GM21619 (cell line): Measurements from ENCODE around the gene B4GALT1.
"Not testable (repeated sequence)": the region's sequence is repeated elsewhere in the genome, so short reads cannot be mapped to it uniquely, and the experiment has no call there.

Source experiments
- ATAC-seq: cut with Tn5 transposase; IDR thresholded peaks from one replicate; pipeline ENCODE4 v1.9.1; 2021; ENCODE audit not compliant: unreplicated experiment

The B4GALT1 gene

DNA sequence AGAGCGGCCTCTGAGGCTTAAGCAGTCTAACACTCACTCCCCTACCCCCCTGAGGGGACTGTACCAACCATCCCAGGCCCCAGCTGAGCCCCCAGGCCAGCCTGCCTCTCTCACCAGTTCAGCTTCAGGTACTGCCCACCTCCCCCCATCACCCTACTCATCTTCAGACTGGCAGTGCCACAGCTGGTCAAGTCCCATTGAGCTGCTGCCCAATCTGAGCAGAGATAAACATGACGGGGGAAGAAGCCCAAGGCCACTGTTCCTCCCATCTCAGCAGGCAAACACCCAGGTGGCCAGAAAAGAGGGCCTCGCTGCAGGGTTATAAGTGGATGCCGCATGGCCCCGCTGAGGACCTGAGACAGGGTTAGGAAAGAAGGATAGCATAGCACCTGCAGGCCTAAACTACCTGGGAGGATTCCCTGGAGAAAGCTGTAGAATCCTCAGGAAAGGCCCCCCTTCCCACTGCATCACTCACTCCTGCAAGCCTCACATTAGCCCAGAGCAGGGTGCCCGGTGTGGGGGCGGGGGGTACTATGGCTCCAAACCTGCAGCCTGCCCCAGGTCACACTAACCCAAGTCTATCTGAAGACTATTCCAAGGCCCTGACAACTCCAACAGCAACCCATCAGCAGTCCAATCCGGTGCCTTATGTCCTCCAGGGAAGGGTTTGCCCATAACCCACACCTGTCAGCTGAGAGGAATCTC lies 3.6 kb downstream of the B4GALT1 start:
- no peak for ATAC-seq

DNA sequence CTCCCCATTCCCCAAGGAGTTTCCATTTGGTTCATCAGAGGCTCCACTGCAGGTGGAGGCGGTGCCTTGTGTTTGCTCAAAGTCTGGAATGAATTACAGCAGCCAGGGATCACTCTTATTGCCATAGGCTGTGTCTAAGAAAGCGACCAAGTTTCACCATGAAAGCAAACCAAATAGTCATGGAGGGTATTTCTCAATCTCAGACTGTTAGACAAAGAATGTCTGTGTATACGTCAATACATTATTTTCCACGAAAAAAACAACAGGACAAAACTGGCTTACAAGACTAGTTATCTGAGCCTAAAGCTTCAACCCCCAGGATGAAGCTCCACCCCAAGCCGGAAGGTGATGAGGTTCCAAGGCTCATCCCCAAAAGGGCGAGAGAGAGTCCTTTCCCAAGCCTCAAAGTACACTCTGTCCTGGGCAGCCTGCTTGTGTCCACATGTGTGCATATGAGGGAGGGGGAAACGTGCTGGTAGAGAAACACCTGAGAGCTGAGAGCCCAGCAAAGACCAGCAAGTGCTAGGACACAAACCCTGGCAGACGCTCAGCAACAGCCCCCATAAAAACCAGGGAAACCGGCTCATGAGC lies 4.3 kb downstream of the B4GALT1 start:
- ATAC-seq: no peak

DNA sequence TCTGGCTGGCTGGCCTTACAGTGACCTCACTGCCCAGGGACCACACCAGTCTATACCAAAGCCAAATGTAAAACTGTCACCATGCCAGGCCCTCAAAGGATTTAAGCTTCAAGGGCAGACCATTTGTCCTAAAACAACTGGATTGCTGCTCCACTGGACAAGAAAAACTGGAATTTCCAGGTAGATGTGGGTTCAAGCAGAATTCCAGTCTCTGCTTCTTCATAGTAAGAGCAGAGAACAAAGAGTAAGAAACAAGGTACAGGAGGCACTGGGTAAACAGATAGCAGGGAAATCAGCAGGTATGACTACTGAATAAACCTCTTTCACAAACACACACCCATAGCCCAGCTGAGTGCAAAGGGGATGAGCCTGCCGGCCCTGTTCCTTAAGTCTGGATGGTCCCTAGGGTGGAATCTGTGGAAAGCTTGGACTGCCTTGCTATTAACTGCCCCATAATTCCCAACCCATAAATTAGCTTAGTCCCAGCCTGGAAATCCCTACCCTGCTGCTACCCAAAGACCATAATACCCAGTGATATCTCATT lies 5.5 kb downstream of the B4GALT1 start:
- no peak for ATAC-seq

DNA sequence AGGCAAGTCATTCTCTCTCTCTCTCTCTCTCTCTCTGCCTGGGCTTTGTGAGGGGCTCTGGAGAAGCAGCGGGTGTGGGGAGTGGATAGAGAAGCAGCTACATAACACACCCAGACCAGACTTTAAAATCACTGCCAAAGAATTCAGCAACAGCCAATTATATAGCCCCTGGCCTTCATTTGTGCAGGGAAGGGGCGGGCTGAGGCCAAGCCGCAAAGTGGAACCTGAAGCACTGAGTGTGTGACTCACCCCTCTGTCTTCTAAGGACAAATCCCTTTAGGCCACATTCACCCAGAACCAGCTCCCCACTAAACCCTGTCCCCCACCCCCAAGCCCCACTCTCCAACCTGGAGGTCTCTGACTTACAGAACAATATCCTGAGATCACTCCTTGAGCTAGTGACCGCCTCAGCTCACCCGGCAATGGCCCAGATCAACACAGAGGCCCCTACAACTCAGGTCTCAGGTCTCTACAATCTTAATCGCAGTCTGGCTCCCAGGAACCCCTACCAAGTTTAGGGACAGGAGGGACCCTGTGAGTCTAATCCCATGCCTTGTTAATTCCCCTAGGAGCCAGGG lies 6.0 kb downstream of the B4GALT1 start:
- no peak for ATAC-seq

DNA sequence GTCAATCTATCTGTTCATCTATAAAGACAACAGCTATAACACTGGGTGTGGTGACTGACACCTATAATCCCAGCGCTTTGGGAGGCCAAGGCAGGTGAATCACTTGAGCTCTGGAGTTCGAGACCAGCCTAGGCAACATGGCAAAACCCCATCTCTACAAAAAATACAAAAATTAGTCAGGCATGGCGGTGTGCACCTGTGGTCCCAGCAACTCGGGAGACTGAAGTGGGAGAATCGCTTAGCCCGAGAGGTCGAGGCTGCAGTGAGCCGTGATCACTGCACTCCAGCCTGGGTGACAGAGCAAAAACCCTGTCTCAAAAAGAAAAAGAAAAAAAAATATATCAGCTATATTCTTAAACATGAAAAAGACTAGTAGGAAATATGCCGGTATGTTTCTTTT lies 6.7 kb downstream of the B4GALT1 start:
- not testable (repeated sequence) for ATAC-seq

DNA sequence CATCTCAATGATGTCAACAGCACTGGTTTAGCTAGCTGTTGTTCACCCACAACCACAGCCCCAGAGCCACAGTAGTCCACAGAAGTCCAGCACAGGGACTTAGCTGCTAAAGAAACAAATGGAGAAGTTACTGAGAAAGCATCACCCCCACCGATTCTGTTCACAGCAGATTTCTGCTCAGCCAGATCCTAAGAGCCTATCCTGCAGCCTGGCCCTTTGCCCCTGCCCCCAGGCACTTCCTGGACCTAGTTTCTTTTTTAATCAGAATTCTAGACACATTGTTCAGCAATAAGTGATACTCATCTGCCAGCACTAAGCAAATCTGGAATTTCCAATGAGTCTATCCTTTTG lies 7.4 kb downstream of the B4GALT1 start:
- ATAC-seq: peak; percentile 27

DNA sequence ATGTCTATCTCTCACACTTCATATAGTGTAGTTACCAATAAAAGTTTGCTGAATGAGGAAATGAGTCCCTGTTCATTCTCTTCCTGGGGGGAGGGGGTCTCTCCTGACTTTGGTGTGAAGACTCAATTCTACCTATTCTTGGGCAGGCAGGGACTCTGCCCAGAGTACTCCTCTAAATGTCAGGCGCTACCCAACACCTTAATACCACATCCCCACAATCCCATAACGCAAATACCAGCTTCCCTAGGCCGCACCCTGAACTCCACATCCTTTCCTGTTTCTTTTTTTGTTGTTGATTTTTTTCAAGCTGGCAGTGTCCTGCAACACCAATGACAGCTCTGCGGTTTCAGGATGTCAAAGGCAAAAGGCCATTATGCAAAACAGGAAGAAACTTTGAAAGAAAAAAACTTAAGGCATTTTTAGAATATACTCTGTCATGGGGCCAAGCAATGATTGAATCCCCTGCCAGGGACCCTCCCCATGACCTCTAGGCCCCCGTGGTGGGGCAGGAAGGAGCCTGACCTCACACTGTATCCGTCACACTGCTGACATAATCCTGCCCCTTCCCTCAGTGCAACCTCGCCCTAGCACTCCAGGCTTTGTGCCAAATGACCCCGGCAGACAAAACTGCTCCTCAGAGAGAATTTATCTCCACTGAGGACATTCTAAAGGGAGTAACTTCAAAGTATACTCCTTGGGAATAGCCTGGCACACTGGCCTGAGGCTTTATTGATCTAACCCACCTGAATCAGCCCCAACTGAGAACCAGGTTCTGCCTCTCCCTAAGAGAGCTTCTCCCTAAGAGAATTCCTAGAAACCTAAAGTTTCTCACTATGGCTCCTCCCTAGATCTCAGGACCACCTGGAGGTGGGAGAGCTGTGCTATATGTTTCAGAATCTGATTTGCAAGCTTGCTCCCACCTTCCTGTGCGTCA lies 8.0 kb downstream of the B4GALT1 start:
- peak; percentile 30 for ATAC-seq

DNA sequence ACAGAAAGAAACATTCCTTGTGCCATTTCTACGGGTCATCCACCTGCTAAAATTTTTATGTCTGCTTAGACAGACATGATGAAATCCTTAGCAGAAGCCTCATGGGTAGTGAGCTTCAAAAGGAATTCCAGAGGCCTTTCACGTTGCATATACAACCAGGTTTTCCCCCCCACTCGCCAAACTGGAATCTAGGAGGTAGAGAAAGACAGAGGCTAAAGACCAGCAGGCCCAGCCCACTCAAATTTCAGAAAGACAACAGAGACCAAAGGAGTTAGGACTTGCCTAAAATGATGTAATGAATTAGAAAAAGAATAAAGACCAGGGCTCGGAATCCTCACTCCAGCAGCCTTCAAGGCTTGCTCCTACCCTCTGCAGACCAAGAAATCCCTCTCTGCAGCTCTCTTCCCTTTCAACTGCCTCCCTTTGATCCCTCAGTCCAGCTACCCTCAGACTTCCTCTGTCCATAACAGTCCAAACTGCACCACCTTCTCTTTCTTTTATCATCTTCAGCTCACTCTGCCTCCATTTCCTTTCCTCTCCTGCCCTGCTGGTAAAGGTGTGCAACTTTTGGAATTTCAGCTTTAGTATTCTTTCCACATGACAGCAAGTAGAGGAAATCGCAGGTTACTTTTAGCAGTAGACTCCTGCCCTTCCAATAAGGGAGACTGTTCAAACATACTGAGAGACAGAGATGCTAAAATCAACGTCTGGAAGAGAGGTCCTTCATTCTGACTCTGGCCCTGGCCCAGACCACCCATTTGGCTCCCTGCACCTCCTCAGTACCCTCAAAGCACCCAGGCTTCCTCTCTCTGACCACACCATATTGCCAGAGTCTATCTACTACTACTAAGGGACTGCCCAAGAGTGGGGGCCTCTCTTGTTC lies 8.9 kb downstream of the B4GALT1 start:
- ATAC-seq: peak; percentile 17

DNA sequence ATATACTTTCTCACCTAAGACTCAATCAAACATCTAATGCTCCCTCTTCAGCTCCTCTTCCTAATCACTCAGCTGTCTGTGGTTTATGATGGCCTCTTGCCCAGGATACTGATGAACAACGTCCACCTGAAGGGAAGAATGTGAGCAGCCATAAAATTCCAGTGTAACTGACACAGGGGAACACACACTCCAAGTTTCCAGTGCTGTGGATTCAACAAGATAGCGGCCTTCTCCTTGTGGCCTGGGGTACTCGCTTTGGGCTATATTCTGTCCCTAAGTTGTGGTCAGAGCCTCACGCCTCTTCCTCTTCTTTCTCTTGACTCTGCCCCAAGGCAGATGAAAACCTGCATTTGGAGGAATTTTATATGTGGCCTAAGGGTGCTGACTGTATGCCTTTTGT lies 11.7 kb downstream of the B4GALT1 start:
- ATAC-seq: no peak

DNA sequence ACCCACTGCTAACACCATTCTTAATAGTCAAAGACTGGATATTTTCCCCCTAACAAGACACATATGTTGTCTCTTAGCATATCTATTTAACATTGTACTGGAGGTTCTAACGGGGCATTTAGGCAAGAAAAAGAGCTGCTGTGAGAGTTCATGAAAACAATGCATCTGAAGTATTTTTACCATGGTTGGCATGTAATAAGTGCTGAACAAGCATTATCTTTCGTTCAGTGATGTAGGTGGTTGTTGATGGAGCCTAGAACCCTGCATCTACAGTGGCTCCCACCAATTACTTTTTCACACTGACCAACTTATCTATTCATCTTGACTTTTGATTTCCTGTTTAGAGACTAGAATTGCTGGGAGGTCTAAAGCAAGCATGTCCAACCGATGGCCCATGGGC lies 12.8 kb downstream of the B4GALT1 start:
- ATAC-seq: no peak

DNA sequence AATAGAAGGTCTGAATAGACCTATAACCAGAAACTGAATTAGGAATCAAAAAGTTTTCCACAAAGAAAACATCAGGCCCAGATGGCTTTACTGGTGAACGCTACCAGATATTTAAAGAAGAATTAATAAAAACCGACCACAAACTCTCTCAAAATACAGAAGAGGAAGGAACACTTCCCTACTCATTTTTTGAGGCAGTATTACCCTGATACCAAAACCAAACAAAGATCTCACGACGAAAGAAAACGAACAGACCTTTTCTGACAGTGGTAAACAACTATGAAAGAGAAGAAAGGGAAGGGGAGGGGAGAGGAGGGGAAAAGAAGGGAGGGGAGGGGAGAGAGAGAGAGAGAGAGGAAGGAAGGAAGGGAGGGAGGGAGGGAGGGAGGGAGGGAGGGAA lies 13.5 kb downstream of the B4GALT1 start:
- ATAC-seq: peak; percentile 39

DNA sequence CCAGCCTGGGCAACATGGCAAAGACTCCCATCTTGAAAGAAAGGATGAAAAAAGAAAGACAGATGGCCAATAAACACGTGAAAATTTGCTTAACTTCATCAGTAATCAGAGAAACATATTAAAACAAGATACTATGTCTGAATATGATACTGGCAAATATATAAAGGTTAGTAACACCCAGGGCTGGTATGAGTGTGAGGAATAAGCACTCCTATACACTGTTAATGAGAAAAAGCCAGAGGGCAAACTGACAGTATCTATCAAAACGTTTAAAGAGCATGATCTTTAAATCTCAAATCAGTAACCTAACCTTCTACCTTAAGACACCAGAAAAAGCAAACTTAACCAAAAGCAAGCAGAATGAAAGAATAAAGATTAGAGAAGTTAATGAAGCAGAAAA lies 14.1 kb downstream of the B4GALT1 start:
- no peak for ATAC-seq

DNA sequence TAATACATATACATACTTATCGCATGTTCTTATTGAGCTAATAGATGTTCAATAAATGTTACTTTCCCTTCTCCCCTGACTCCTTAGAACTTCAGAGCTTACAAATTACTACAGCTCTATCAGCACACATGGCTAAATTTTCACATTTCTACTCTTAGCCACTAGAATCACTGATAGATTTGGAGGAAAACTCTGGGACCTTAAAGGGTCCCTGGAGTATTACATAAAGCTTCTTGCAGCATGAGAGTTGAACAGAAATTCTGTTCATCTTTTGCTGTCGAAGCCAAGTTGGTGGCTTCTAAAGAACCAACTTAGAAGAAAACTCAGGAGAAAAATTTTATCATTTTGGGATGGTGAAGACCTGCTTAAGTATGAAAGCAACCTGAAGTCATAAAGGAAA lies 15.5 kb downstream of the B4GALT1 start:
- ATAC-seq: no peak

DNA sequence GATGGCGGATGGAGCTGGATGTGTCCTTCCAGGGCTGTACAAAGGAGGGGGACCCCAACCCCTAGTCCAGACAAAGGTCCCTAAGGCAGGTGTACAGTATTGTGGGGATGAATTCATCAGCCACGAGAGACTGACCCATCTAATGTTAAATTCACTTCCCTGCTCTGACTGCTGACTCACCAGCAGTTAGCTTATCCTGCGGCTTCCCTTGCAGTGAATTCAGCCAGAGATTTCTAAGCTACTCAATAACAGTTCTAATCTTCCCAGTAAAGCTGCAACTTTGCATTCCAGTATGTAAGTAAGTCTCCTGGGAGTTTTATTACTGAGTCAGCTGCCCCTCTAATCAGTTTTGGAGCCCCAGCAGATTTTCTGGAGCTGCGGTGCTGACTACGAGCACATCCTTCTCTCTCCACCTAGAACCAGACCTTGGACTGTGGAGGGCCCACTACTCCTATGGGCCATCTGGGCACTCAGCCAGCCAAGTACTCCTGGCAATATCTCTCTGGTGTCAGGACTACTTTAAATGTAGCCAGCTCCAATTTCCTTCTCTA lies 16.1 kb downstream of the B4GALT1 start:
- no peak for ATAC-seq

DNA sequence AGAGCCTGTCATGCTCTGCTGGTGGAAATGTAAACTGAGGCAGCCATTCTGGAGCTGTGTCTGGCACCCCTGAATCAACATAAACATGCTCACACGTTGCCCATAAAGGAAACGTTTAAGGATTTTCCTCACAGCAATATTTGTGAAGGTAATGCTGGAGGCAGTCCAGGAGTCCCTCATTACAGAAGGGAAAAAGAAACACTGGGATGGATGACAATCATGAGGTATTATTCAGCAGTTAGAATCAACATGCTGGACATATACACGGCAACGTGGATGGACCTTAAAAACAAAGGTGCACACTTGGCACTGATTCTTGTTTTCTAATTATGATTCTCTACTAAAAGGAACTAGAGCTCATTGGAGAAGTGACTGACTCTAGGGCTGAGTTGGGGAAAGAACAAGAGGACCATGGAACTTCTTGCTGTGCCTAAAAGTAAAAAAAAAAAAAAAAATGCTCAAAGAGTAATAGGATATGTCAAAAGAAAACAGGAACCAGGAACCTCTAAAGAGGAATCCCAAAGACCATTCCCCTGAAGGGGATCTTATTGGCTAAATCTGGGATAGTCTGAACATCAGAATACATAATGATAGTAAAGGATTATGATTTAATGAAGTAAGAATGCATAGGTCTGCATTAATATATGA lies 18.6 kb downstream of the B4GALT1 start:
- ATAC-seq: no peak

DNA sequence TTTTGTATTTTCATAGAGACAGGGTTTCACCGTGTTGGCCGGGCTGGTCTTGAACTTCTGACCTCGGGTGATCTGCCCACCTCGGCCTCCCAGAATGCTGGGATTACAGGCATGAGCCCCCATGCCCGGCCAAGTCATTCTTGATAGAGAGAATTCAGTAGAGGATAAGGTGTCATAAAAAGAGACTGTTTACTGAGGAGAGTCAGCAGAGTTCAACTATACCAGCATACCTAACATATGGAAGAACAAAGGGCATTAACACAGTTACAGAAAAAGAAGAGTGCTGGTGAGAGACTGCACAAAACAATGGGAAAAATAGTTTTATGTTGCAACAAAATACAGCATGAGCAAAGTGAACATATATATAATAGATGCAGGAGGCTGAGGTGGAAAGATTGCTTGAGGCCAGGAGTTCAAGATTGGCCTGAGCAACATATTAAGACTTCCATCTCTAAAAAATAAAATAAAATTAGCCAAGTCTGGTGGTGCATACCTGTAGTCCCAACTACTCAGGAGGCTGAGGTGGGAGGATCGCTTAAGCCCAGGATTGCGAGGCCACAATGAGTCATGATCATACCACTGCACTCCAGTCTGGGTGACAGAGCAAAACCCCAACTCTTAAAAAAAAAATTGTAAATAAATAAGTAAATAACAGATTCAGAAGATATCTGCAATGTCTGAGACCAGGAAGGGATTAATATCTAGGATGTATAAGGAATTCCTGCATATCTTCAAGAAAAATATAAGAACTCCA lies 19.5 kb downstream of the B4GALT1 start:
- ATAC-seq: no peak

DNA sequence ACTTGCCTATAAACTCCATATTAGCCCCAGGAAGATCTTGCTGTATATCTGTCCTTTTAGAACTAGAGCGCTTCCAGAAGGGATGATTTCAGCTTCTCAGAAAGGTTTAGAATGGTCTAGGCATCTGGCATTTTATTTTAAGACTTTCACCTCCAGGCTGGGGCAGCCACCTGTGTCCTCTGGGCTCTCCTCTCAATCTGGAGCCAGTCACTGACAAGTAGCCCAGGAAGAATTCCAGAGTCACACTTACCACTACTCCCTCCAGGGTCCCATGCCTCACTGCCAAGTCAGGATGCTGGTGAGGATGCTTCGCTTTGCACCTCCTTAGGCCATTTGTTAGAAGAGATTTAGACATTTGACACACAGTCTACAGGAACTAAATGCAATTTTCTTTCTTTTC lies 20.8 kb downstream of the B4GALT1 start:
- ATAC-seq: no peak

DNA sequence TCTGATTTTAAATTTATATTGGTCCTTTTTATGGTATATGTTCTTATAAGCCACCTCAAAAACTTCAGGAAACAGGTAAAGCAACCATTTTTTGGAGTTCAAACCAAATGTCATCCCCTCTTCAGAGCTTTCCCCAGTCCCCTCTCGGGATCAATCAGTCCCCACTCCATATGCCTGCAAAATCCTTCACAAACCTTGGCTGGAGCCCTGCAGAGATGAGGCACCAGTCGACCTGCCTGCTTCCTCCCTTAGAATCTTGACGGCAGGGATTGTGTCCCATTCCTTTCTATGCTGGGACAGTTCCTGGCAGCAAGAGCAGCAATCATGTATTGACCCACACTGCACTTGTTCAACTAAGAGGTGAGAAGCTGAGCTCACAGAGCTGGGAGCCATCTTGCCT lies 22.6 kb downstream of the B4GALT1 start:
- no peak for ATAC-seq

DNA sequence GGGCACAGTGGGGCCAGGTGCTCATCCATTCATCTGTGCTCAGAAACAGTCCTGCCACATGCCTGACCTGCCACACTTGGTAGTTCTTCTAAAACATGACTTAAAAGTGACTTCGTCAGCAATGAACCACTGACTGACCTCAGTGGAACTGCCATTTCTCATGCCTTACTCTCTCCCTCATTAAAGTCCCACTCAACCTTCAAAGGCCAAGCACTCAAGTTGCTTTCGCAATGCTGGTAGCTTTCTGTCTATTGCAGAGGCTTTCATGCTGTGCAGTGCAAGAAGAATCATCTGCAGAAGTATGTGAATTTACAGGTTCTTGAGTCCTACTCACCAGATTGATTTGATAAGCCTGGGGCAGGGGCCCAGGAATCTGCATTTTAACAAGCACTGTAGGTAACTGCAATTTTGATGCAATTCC lies 23.9 kb downstream of the B4GALT1 start:
- no peak for ATAC-seq
